K562 (cell line): ENCODE results near the gene PLCB4. TPM values are rescaled to one million over a fixed set of nuclear protein-coding genes. Genes with fewer than 3 reads are reported as not detected.

Experiments
- CBX8 ChIP-seq: fragments of 200-600 bp; sonication (generic); IDR thresholded peaks from 2 replicates; pipeline ENCODE4 v1.6.1; 2012; ENCODE audit warnings: borderline replicate concordance, mixed run types, low read depth, mild to moderate bottlenecking, moderate library complexity, mixed read lengths, low read length, control low read depth, inconsistent platforms; ENCODE audit not compliant: poor library complexity, severe bottlenecking; ENCODE audit errors: extremely low read depth
- CREB1 ChIP-seq, 2 experiments: sonication (generic) in 1 of 2; formaldehyde crosslinking in 1 of 2; IDR thresholded peaks; 2 replicates each; pipeline versions ENCODE4 v1.6.1 to v1.8.0; 2012 to 2022; ENCODE audit warnings: inconsistent platforms in 1 of 2, mild to moderate bottlenecking in 1 of 2, missing genetic modification reagents in 1 of 2, moderate library complexity in 1 of 2
- FOXK1 ChIP-seq: sonication (generic); formaldehyde crosslinking; IDR thresholded peaks from 2 replicates; pipeline ENCODE4 v1.8.0; 2022; ENCODE audit warnings: missing genetic modification reagents, mild to moderate bottlenecking, borderline replicate concordance
- HDGF ChIP-seq: fragments of 450-650 bp; IDR thresholded peaks from 2 replicates; pipeline ENCODE4 v1.6.1; 2016
- HINFP ChIP-seq: fragments of 450-650 bp; conservative IDR thresholded peaks from 2 replicates; pipeline ENCODE4 v1.6.1; 2016; ENCODE audit warnings: missing genetic modification characterization, low read depth, mild to moderate bottlenecking, control low read depth, missing compliant biosample characterization
- HMG20B ChIP-seq: fragments of 250-450 bp; sonication (Bioruptor Pico); IDR thresholded peaks from 2 replicates; pipeline ENCODE4 v1.5.0; 2021; ENCODE audit warnings: mild to moderate bottlenecking
- HMGN3 ChIP-seq: IDR thresholded peaks from 2 replicates; pipeline ENCODE4 v1.6.1; 2011; ENCODE audit warnings: borderline replicate concordance, low read depth, mild to moderate bottlenecking, mixed read lengths, low read length; ENCODE audit not compliant: insufficient read length; ENCODE audit errors: extremely low read depth
- MEIS2 ChIP-seq: fragments of 450-650 bp; IDR thresholded peaks from 2 replicates; pipeline ENCODE4 v1.6.1; 2014; ENCODE audit warnings: mild to moderate bottlenecking; ENCODE audit not compliant: partially characterized antibody
- PBX2 ChIP-seq, 2 experiments: IDR thresholded peaks in 1 of 2; conservative IDR thresholded peaks in 1 of 2; 2 replicates each; pipeline ENCODE4 v1.6.1; 2016; ENCODE audit warnings: low read depth in 2 of 2, mild to moderate bottlenecking in 1 of 2, missing compliant biosample characterization in 1 of 2, missing genetic modification characterization in 1 of 2, moderate library complexity in 1 of 2
- RBM14 ChIP-seq: fragments of 200-400 bp; formaldehyde crosslinking; IDR thresholded peaks from 2 replicates; pipeline ENCODE4 v1.6.1; 2018; ENCODE audit warnings: low read depth, mild to moderate bottlenecking, low read length, moderate library complexity, borderline replicate concordance; ENCODE audit not compliant: insufficient read depth
- SMARCE1 ChIP-seq: fragments of 450-650 bp; IDR thresholded peaks from 2 replicates; pipeline ENCODE4 v1.7.1; 2016; ENCODE audit warnings: mild to moderate bottlenecking
- SRF ChIP-seq, 2 experiments: fragments of 250-450, 450-650 bp in 1 of 2; sonication (Bioruptor Pico) in 1 of 2; sonication (generic) in 1 of 2; formaldehyde crosslinking; IDR thresholded peaks; 2 replicates each; pipeline versions ENCODE4 v1.5.0 to v1.5.1; 2020 to 2022; ENCODE audit warnings: mild to moderate bottlenecking in 1 of 2, missing genetic modification reagents in 1 of 2
- ZNF274 ChIP-seq: IDR thresholded peaks from 2 replicates; pipeline ENCODE4 v1.6.1; 2011; ENCODE audit warnings: low read depth, mild to moderate bottlenecking, low read length, moderate library complexity, borderline replicate concordance
- polyA plus RNA-seq, 8 experiments: library from polyadenylated mRNA; depleted of rRNA in 4 of 8; stranded (reverse) in 5 of 8; unstranded in 3 of 8; fragments of >200 nt; fragmentation: Nextera tagmentation in 2 of 8; fragmentation: Illumina TruSeq in 1 of 8; extraction: Ambion mirVana in 2 of 8; extraction: Trizol in 1 of 8; gene quantifications; 2 replicates each; pipeline versions ENCODE4 v1.2.1 to v1.2.3, GENCODE V29; 2011 to 2014; ENCODE audit warnings: inconsistent platforms in 1 of 8, missing spikeins in 1 of 8
- total RNA-seq, 7 experiments: library from RNA; depleted of rRNA in 6 of 7; stranded (reverse); fragments of >200 nt in 6 of 7; fragmentation: Illumina TruSeq in 2 of 7; extraction: Trizol in 2 of 7; gene quantifications; 2 replicates each; pipeline versions ENCODE4 v1.2.1 to v1.2.3, GENCODE V29; 2011 to 2021; ENCODE audit warnings: low replicate concordance in 1 of 7

The PLCB4 gene
- total and polyA plus RNA-seq, 9 of the 15 experiments (the other 6 are each of a cell fraction or from before 2014, with no cell fraction given), result 0.20 to 2.9 (median 0.52) TPM

- TF ChIP-seq RBM14 (no peak), PBX2 (CRISPR knock-in tag; IDR thresholded peaks at IDR 0.05; ENCODE audit: low read depth) (no peak), PBX2 (tag; conservative IDR thresholded peaks at IDR 0.05; ENCODE audit: low read depth) (peak; percentile 12; the same call in 1 of the 2 replicates), CREB1 (IDR thresholded peaks at IDR 0.05) (no peak), CREB1 (CRISPR knock-in tag; IDR thresholded peaks at IDR 0.05) (no peak), SMARCE1 (no peak), HINFP (no peak), HMG20B (CRISPR knock-in tag) (no peak), ZNF274 (no peak), FOXK1 (CRISPR knock-in tag) (no peak), HMGN3 (no peak), MEIS2 (peak; percentile 22), HDGF (no peak), CBX8 (no peak), SRF (CRISPR knock-in tag; IDR thresholded peaks at IDR 0.05) (peak; percentile 22 to 95; a peak in 2 of 4 replicates)
These were observed 250.9 kb downstream of the PLCB4 start (continued) for GRCh38 chr20:9319687-9320384.
